SK-N-SH treated with all-trans-retinoic acid at 6 μM for 48 hours (cell line): ENCODE measurements around the gene GARNL3.

ENCODE experiments used
- CREB5 ChIP-seq: fragments of 250-450 bp; sonication (Bioruptor Pico); IDR thresholded peaks from 2 replicates; pipeline ENCODE4 v1.5.1; 2020; ENCODE audit warnings: low read depth, mild to moderate bottlenecking, moderate library complexity
- RARB ChIP-seq: fragments of 250-450 bp; sonication (Bioruptor Pico); IDR thresholded peaks from 2 replicates; pipeline ENCODE4 v1.8.0; 2021; ENCODE audit warnings: mild to moderate bottlenecking, moderate library complexity
- TSHZ2 ChIP-seq: fragments of 250-450 bp; sonication (Bioruptor Pico); IDR thresholded peaks from 2 replicates; pipeline ENCODE4 v1.5.0; 2020; ENCODE audit warnings: mild to moderate bottlenecking, moderate library complexity

GRCh38 chr9:127347831-127348776, 83.5 kb downstream of the GARNL3 start:
- TF ChIP-seq CREB5 (CRISPR knock-in tag) (no peak), TSHZ2 (CRISPR knock-in tag) (no peak), RARB (CRISPR knock-in tag) (no peak)
